Natural killer cell (primary cell): ENCODE results near the gene HP. TPM values are rescaled to one million over a fixed set of nuclear protein-coding genes. Genes with fewer than 3 reads are reported as not detected.

Experiments
- ATAC-seq, 3 donors: fragments of 150-1000 bp in 2 of 3; fragments of 200-7000 bp in 1 of 3; cut with Tn5 transposase; 1 replicate in 1 of 3; 2 replicates in 2 of 3; pipeline ENCODE4 v1.10.0; 2021; ENCODE audit warnings: mild to moderate bottlenecking in 2 of 3, moderate library complexity in 2 of 3
- DNase-seq, 2 donors: peaks; one replicate each; pipeline versions ENCODE4 v3.0.0 to v3.0.0-alpha.2; 2013 to 2021; ENCODE audit warnings: mixed read lengths in 1 of 2
- H3K27ac ChIP-seq: one replicate; pipeline ENCODE4 v1.5.1; 2013; ENCODE audit warnings: mild to moderate bottlenecking, low read length
- H3K27me3 ChIP-seq: one replicate; pipeline ENCODE4 v1.6.1; 2013; ENCODE audit warnings: low read length; ENCODE audit not compliant: control insufficient read depth, insufficient read depth
- H3K36me3 ChIP-seq: one replicate; pipeline ENCODE4 v1.6.1; 2013; ENCODE audit warnings: low read length; ENCODE audit not compliant: control insufficient read depth, insufficient read depth
- H3K4me1 ChIP-seq: one replicate; pipeline ENCODE4 v1.6.1; 2013; ENCODE audit warnings: low read length; ENCODE audit not compliant: control insufficient read depth, insufficient read depth
- H3K4me3 ChIP-seq: one replicate; pipeline ENCODE4 v1.5.1; 2013; ENCODE audit warnings: low read length
- H3K9me3 ChIP-seq: one replicate; pipeline ENCODE4 v1.6.1; 2013; ENCODE audit warnings: low read length; ENCODE audit not compliant: control insufficient read depth, insufficient read depth
- H3K27ac Mint-ChIP-seq, 2 donors: one replicate each; pipeline ENCODE4 v1.8.0; 2022; ENCODE audit warnings: mild to moderate bottlenecking in 2 of 2, mixed read lengths in 2 of 2, moderate library complexity in 1 of 2
- H3K27me3 Mint-ChIP-seq, 2 donors: one replicate each; pipeline ENCODE4 v1.8.0; 2022; ENCODE audit warnings: low read depth in 2 of 2, mixed read lengths in 2 of 2
- H3K36me3 Mint-ChIP-seq: one replicate; pipeline ENCODE4 v1.8.0; 2022; ENCODE audit warnings: mixed read lengths
- H3K4me1 Mint-ChIP-seq, 2 donors: one replicate each; pipeline ENCODE4 v1.8.0; 2022; ENCODE audit warnings: mixed read lengths in 2 of 2
- H3K4me3 Mint-ChIP-seq: one replicate; pipeline ENCODE4 v1.8.0; 2022; ENCODE audit warnings: mild to moderate bottlenecking, moderate library complexity, mixed read lengths
- H3K9me3 Mint-ChIP-seq, 2 donors: one replicate each; pipeline ENCODE4 v1.8.0; 2022; ENCODE audit warnings: mixed read lengths in 2 of 2
- CTCF ChIP-seq: fragments of 200-600 bp; IDR thresholded peaks from one replicate; pipeline ENCODE4 v1.8.0; 2022; ENCODE audit warnings: antibody characterized with exemption
- WGBS: methylation state at CpG from one replicate; pipeline ENCODE4 v1.1.7; 2013; ENCODE audit warnings: missing lambda C conversion rate; ENCODE audit not compliant: insufficient coverage; 5-methylcytosine and 5-hydroxymethylcytosine counted together
- intact Hi-C: fragments of 100-400 bp; cut with micrococcal nuclease; formaldehyde crosslinking; loops from one replicate; pipeline ENCODE4 v1.14.2; 2022
- total RNA-seq, 4 donors: library from RNA; stranded (reverse); fragments of 120-200 nt in 1 of 4; gene quantifications; one replicate each; pipeline versions ENCODE4 v1.2.3 to v1.2.4, GENCODE V29; 2013 to 2022

Gene HP
- total RNA-seq, 3 donors from 2014 or later (not counting 1 experiment from before 2014, with no cell fraction given), result 0.32 to 2.1 TPM; not detected in 1

- Histone ChIP-seq H3K36me3 (peaks cover 98% of the 10 kb centered on the region), H3K9me3 (no peaks in the 10 kb centered on the region), H3K27ac (no peak overlapping the region), H3K4me3 (no peak overlapping the region), H3K4me1 (no peaks in the 10 kb centered on the region), H3K27me3 (no peaks in the 10 kb centered on the region)
- Mint-ChIP-seq H3K9me3 (no peaks in the 10 kb centered on the region), H3K4me3 (no peak overlapping the region), H3K27me3 (no peaks in the 10 kb centered on the region), H3K4me1 (no peaks in the 10 kb centered on the region), H3K27ac (no peak overlapping the region), H3K36me3 (peaks cover 25% of the 10 kb centered on the region)
- no peak for TF ChIP-seq CTCF
- ATAC-seq (no peak), DNase-seq (no peak)
- intact Hi-C loops, result no loop called here
- 96% methylated on average over 9 of the region's 9 CpGs for WGBS
Measured at GRCh38 chr16:72104905-72105304, 50.6 kb downstream of the HP start.

DNA sequence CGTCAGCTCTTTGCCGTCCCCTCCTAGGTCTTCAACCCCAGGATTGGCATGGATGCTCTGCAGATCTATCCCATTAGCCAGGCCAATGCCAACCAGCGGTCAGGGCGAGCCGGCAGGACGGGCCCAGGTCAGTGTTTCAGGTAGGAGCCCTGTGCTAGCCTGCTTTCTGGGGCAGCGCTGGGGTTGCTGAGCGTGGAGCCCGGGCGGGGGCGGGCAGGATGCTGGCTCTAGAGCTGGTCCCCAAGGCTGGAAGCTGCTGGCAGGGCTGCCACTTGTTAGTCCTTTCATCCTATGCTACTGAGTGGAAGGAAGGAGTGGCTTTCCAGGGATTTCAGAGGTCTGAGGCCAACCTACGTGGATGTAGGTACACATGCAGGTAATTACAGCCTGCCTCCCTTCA, 51.7 kb downstream of the HP start:
- Histone ChIP-seq H3K36me3 (peaks cover 97% of the 10 kb centered on the region), H3K4me3 (no peak overlapping the region), H3K9me3 (no peaks in the 10 kb centered on the region), H3K27ac (no peak overlapping the region), H3K4me1 (no peaks in the 10 kb centered on the region), H3K27me3 (no peaks in the 10 kb centered on the region)
- Mint-ChIP-seq H3K4me1 (no peaks in the 10 kb centered on the region), H3K36me3 (peaks cover 27% of the 10 kb centered on the region), H3K27me3 (no peaks in the 10 kb centered on the region), H3K27ac (peak overlapping the region in 1 of 2 donors; percentile 13), H3K4me3 (no peak overlapping the region), H3K9me3 (no peaks in the 10 kb centered on the region)
- DNase-seq (no peak), ATAC-seq (no peak)
- no peak for TF ChIP-seq CTCF
- WGBS, result 98% methylated on average over 12 of the region's 12 CpGs
- intact Hi-C loops, result no loop called here

GRCh38 chr16:72107371-72107770, 53.1 kb downstream of the HP start:
- H3K36me3 Mint-ChIP-seq, result peaks cover 27% of the 10 kb centered on the region
- intact Hi-C loops, result no loop called here

More at GRCh38 chr16:72107371-72107770, 53.1 kb downstream of the HP start:
- 97% methylated on average over 17 of the region's 17 CpGs for WGBS
- no peak for TF ChIP-seq CTCF
- ATAC-seq (no peak), DNase-seq (no peak)
- Mint-ChIP-seq H3K4me1 (no peaks in the 10 kb centered on the region), H3K27ac (no peak overlapping the region), H3K4me3 (no peak overlapping the region), H3K27me3 (no peaks in the 10 kb centered on the region), H3K9me3 (no peaks in the 10 kb centered on the region)
- Histone ChIP-seq H3K36me3 (peaks cover 97% of the 10 kb centered on the region), H3K27me3 (no peaks in the 10 kb centered on the region), H3K4me3 (no peak overlapping the region), H3K4me1 (no peaks in the 10 kb centered on the region), H3K27ac (no peak overlapping the region), H3K9me3 (no peaks in the 10 kb centered on the region)
